ENCODE data around the gene MRGPRX4.

- TF ChIP-seq CTCF (IDR thresholded peaks at IDR 0.05) (no peak), POLR2A (IDR thresholded peaks at IDR 0.05) (no peak)
Measured at GRCh38 chr11:18132341-18132740, 40.3 kb upstream of the MRGPRX4 start, which contains the start of gene MRGPRX3.

Data from adrenal gland (tissue), 5 donors.